Cortex of kidney (tissue), 1 donor: ENCODE measurements around the gene CCDC177.

Experiments
- DNase-seq: peaks from one replicate; lab custom pipeline; 2025; lab: John Stamatoyannopoulos, UW

Gene CCDC177

GRCh38 chr14:69528930-69529329 lies 45.7 kb downstream of the CCDC177 start:
- DNase-seq: no peak

GRCh38 chr14:69528143-69528542 lies 46.5 kb downstream of the CCDC177 start:
- DNase-seq: no peak

GRCh38 chr14:69527635-69528034 lies 47.0 kb downstream of the CCDC177 start:
- no peak for DNase-seq

GRCh38 chr14:69525896-69526295 lies 48.8 kb downstream of the CCDC177 start:
- no peak for DNase-seq

GRCh38 chr14:69522026-69522425 lies 52.6 kb downstream of the CCDC177 start:
- no peak for DNase-seq
